HG03095 (cell line): ENCODE data around the gene UNC5B.
"Not testable (repeated sequence)": the region's sequence is repeated elsewhere in the genome, so short reads cannot be mapped to it uniquely, and the experiment has no call there.

ENCODE experiments used
- ATAC-seq: cut with Tn5 transposase; IDR thresholded peaks from one replicate; pipeline ENCODE4 v1.9.1; 2021; ENCODE audit warnings: moderate library complexity; ENCODE audit not compliant: unreplicated experiment

Gene UNC5B

GRCh38 chr10:71265618-71266146 lies 53.3 kb downstream of the UNC5B start:
- ATAC-seq = no peak

GRCh38 chr10:71266147-71266917 lies 54.0 kb downstream of the UNC5B start:
- no peak for ATAC-seq

- no peak for ATAC-seq
These were observed 54.6 kb downstream of the UNC5B start for GRCh38 chr10:71266918-71267442.

GRCh38 chr10:71267508-71268240 lies 55.3 kb downstream of the UNC5B start:
- no peak for ATAC-seq

GRCh38 chr10:71268247-71268691 lies 55.9 kb downstream of the UNC5B start:
- ATAC-seq = no peak

- no peak for ATAC-seq
These were observed 56.4 kb downstream of the UNC5B start for GRCh38 chr10:71268758-71269157.

GRCh38 chr10:71269301-71270288 lies 57.2 kb downstream of the UNC5B start:
- ATAC-seq = no peak

GRCh38 chr10:71270301-71271220 lies 58.2 kb downstream of the UNC5B start:
- ATAC-seq = no peak

GRCh38 chr10:71271662-71272055 lies 59.3 kb downstream of the UNC5B start:
- ATAC-seq = no peak

- no peak for ATAC-seq
These were observed 59.8 kb downstream of the UNC5B start for GRCh38 chr10:71272056-71272771.

GRCh38 chr10:71272974-71273373 lies 60.6 kb downstream of the UNC5B start:
- not testable (repeated sequence) for ATAC-seq

- ATAC-seq = no peak
These were observed 61.1 kb downstream of the UNC5B start for GRCh38 chr10:71273506-71273905.

GRCh38 chr10:71274901-71275796 lies 62.8 kb downstream of the UNC5B start:
- no peak for ATAC-seq

GRCh38 chr10:71276873-71277272 lies 64.5 kb downstream of the UNC5B start:
- no peak for ATAC-seq

GRCh38 chr10:71277914-71278665 lies 65.7 kb downstream of the UNC5B start:
- no peak for ATAC-seq

GRCh38 chr10:71278691-71279588 lies 66.6 kb downstream of the UNC5B start:
- ATAC-seq = no peak
